SU-DHL-6 (cell line): ENCODE results near the gene SCN3A.

ENCODE experiments used
- H2AFZ ChIP-seq: fragments of 200-600 bp; sonication (generic); 2 replicates; pipeline ENCODE4 v1.6.1; 2014; ENCODE audit warnings: low read depth, mild to moderate bottlenecking, moderate library complexity, mixed read lengths, antibody characterized with exemption, low read length; ENCODE audit not compliant: severe bottlenecking
- H3F3A ChIP-seq: fragments of 200-600 bp; shearing (Covaris generic); 2 replicates; pipeline ENCODE4 v1.6.0; 2016; ENCODE audit warnings: antibody characterized with exemption, mild to moderate bottlenecking; ENCODE audit not compliant: insufficient read depth
- H3K27ac ChIP-seq: fragments of 200-600 bp; sonication (generic); 2 replicates; pipeline ENCODE4 v1.5.1; 2016; ENCODE audit warnings: low read depth, mild to moderate bottlenecking, low read length, moderate library complexity, mixed read lengths
- H3K27me3 ChIP-seq: fragments of 200-600 bp; sonication (generic), shearing (Covaris generic); 2 replicates; pipeline ENCODE4 v1.6.0; 2014; ENCODE audit warnings: mild to moderate bottlenecking, low read length
- H3K36me3 ChIP-seq: fragments of 200-600 bp; sonication (generic); 2 replicates; pipeline ENCODE4 v1.6.1; 2014; ENCODE audit warnings: mild to moderate bottlenecking, low read length, mixed read lengths
- H3K4me2 ChIP-seq: fragments of 300-600, 200-600 bp; shearing (Covaris generic), sonication (generic); 2 replicates; pipeline ENCODE4 v1.6.0; 2014; ENCODE audit warnings: low read length, low read depth, mild to moderate bottlenecking; ENCODE audit not compliant: poor library complexity, severe bottlenecking
- H3K4me3 ChIP-seq: fragments of 200-600 bp; sonication (generic); 2 replicates; pipeline ENCODE4 v1.5.1; 2014; ENCODE audit warnings: antibody characterized with exemption, low read length, mild to moderate bottlenecking, mixed read lengths; ENCODE audit not compliant: insufficient read depth, poor library complexity, severe bottlenecking
- H3K79me2 ChIP-seq: fragments of 200-600 bp; sonication (generic); 2 replicates; pipeline ENCODE4 v1.6.1; 2014; ENCODE audit warnings: mild to moderate bottlenecking, low read length, moderate library complexity; ENCODE audit not compliant: insufficient read depth
- H3K9ac ChIP-seq: fragments of 200-600 bp; sonication (generic); 2 replicates; pipeline ENCODE4 v1.7.0; 2014; ENCODE audit warnings: mild to moderate bottlenecking, low read length
- H3K9me2 ChIP-seq: fragments of 200-600 bp; sonication (generic); replicated peaks from 2 replicates; pipeline ENCODE4 v1.6.1; 2014; ENCODE audit warnings: low read length; ENCODE audit not compliant: insufficient read depth
- H3K9me3 ChIP-seq: fragments of 200-600 bp; sonication (generic); 2 replicates; pipeline ENCODE4 v1.6.1; 2014; ENCODE audit warnings: low read length, mixed read lengths; ENCODE audit not compliant: insufficient read depth
- H4K20me1 ChIP-seq: fragments of 200-600 bp; sonication (generic); 2 replicates; pipeline ENCODE4 v1.6.1; 2014; ENCODE audit warnings: low read depth, mild to moderate bottlenecking, antibody characterized with exemption, low read length, moderate library complexity, mixed read lengths
- CTCF ChIP-seq: fragments of 200-600 bp; sonication (generic); IDR thresholded peaks from one replicate; pipeline ENCODE4 v1.5.1; 2017; ENCODE audit warnings: antibody characterized with exemption, mild to moderate bottlenecking, low read length, moderate library complexity; ENCODE audit not compliant: insufficient read depth, poor library complexity, severe bottlenecking
- EZH2phosphoT487 ChIP-seq: fragments of 200-600 bp; sonication (generic), shearing (Covaris generic); conservative IDR thresholded peaks from 2 replicates; pipeline ENCODE4 v1.6.1; 2018; ENCODE audit warnings: mild to moderate bottlenecking, antibody characterized with exemption, low read length, moderate library complexity, mixed read lengths

Gene SCN3A

GRCh38 chr2:165248238-165248637 lies 44.4 kb upstream of the SCN3A start:
- Histone ChIP-seq H3K4me2 (no peak overlapping the region), H3F3A (no peaks in the 10 kb centered on the region), H3K9me2 (no peaks in the 10 kb centered on the region), H4K20me1 (no peaks in the 10 kb centered on the region), H3K27me3 (no peaks in the 10 kb centered on the region), H3K79me2 (no peaks in the 10 kb centered on the region), H3K9me3 (no peaks in the 10 kb centered on the region), H3K9ac (no peak overlapping the region), H3K27ac (no peak overlapping the region), H3K4me3 (no peak overlapping the region), H3K36me3 (no peaks in the 10 kb centered on the region), H2AFZ (no peak overlapping the region)
- TF ChIP-seq CTCF (no peak), EZH2phosphoT487 (no peak)

- no peaks in the 10 kb centered on the region for H3K79me2 ChIP-seq
- no peak overlapping the region for H3K27ac ChIP-seq
- no peaks in the 10 kb centered on the region for H3K9me3 ChIP-seq
- H3K4me2 ChIP-seq = no peak overlapping the region
- H3F3A ChIP-seq = no peaks in the 10 kb centered on the region
- H3K9ac ChIP-seq = no peak overlapping the region
- H3K9me2 ChIP-seq = no peaks in the 10 kb centered on the region
- no peaks in the 10 kb centered on the region for H4K20me1 ChIP-seq
- TF ChIP-seq EZH2phosphoT487 = no peak
- TF ChIP-seq CTCF = no peak
- no peak overlapping the region for H2AFZ ChIP-seq
- no peaks in the 10 kb centered on the region for H3K27me3 ChIP-seq
- no peaks in the 10 kb centered on the region for H3K36me3 ChIP-seq
- no peak overlapping the region for H3K4me3 ChIP-seq
Observed at GRCh38 chr2:165245081-165245793, 41.4 kb upstream of the SCN3A start.

GRCh38 chr2:165240916-165241315 lies 37.1 kb upstream of the SCN3A start:
- H4K20me1 ChIP-seq = 0 out of 2 replicates have a peak, but pooled peaks cover 5% of the 10 kb centered on the region
- TF ChIP-seq CTCF (no peak), EZH2phosphoT487 (no peak)
- no peaks in the 10 kb centered on the region for H3K27me3 ChIP-seq
- no peak overlapping the region for H3K4me2 ChIP-seq
- no peaks in the 10 kb centered on the region for H3K9me2 ChIP-seq
- no peaks in the 10 kb centered on the region for H3K36me3 ChIP-seq
- no peak overlapping the region for H3K9ac ChIP-seq
- no peak overlapping the region for H3K4me3 ChIP-seq
- H3F3A ChIP-seq = no peaks in the 10 kb centered on the region
- H3K9me3 ChIP-seq = no peaks in the 10 kb centered on the region
- no peak overlapping the region for H3K27ac ChIP-seq
- H3K79me2 ChIP-seq = no peaks in the 10 kb centered on the region
- no peak overlapping the region for H2AFZ ChIP-seq
